Measurements from ENCODE around the gene TBX10.

TBX10 gene

DNA sequence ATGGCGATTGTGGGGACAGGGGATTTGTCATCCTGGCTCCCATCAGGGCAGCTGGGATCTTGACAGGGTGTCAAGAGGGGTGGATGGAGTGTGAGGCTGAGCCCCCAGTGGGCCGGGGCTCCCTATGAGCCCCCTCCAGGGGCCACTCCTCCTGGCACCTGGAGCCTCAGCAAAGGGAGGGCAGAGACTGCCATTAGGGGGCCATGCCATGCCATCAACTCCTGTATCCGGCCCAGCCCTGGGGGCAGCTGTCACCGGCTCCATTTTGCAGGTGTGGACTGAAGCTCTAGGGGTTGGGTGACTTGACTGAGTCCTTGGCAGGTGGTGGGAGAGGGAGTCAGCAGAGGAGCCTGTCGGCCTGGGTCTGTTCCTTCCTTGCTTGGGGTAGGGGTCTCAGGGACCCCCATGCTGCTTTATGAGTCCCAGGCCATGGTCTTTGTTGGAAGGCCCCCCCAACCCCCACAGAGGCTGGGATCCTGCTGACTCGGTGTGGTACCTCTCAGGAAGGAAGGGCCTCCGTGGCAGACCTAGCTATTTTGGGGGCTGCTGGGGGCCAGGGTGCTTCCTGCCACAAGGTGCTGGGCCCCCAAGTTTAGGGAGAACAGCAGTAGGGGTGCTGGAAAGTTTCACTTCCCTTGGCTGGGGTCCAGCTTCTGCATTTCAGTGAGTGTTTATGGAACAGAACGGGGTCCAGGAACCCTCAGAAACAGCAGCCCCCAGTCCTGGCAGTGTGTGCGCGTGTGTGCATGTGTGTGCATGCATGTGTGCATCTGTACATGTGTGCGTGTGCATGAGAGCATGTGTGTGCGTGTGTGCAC lies 9.4 kb upstream of the TBX10 start:
- TF ChIP-seq TAF1 (IDR thresholded peaks at IDR 0.05; ENCODE audit: borderline replicate concordance, low read depth, low read length) (no peak), POLR2A (IDR thresholded peaks at IDR 0.05; ENCODE audit: low read depth, low read length) (no peak), POLR2AphosphoS5 (IDR thresholded peaks at IDR 0.05; ENCODE audit: low read depth, low read length) (no peak)
- peak; percentile 48 for DNase-seq (ENCODE audit: insufficient read length)
- FAIRE-seq = no peak

DNA sequence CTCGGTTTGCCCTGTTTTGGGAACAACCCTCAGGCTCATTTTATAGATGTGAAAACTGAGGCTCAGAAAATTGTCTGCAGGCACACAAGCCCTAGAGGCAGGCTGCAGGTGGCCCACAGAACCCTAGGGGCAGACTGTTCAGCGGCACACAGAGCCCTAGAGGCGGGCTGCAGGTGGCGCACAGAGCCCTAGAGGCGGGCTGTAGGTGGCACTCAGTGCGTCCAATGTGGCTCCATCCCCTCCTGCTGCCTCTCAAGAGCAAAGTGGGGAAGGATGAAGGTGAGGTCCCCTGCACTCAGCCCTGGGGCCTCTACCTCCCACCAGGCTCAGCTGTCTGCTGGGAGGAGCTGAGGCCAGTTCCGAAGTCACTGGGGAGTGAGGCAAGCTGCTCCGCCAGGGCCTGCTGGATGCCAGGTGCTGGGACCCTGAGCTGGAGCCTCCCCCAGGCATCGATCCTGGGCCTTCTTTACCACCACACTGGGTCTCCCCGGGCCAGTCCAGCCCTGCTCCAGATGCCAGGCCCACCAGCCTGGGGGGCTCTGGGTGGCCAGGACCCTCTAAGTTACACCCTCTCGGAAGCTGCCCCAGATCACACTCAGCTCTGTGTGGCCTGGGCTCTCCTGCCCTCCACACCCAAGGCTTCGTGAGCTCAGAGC lies 8.7 kb upstream of the TBX10 start:
- DNase-seq (ENCODE audit: insufficient read length) (peak; percentile 78), FAIRE-seq (peak; percentile 97)
- no peak for TF ChIP-seq TAF1 (IDR thresholded peaks at IDR 0.05; ENCODE audit: borderline replicate concordance, low read depth, low read length)
- no peak for TF ChIP-seq POLR2AphosphoS5 (IDR thresholded peaks at IDR 0.05; ENCODE audit: low read depth, low read length)
- peak; percentile 44; the same call in 1 of the 2 replicates for TF ChIP-seq POLR2A (IDR thresholded peaks at IDR 0.05; ENCODE audit: low read depth, low read length)

DNA sequence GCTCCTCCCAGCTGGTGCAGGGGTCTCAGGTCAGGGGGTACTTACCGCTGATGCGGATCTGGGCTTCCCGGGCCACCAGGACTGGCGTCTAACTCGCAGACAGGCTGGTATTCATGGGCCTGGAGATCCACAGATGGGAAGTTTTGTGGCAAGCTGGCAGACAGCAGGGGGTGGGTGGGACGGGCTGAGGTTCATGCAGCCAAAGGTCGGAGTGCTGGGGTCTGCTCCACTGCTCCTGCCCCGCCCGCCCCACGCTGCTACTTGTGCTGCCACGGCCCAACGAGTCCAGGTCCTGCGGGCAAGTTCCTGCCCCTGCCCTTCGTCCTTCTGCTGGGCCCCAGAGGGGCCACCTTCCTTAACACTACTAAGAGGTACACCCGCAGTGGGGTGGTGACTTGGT lies 7.9 kb upstream of the TBX10 start:
- TF ChIP-seq TAF1 (IDR thresholded peaks at IDR 0.05; ENCODE audit: borderline replicate concordance, low read depth, low read length) (no peak), POLR2AphosphoS5 (IDR thresholded peaks at IDR 0.05; ENCODE audit: low read depth, low read length) (no peak), POLR2A (IDR thresholded peaks at IDR 0.05; ENCODE audit: low read depth, low read length) (no peak)
- DNase-seq (ENCODE audit: insufficient read length) (no peak), FAIRE-seq (peak; percentile 67)

DNA sequence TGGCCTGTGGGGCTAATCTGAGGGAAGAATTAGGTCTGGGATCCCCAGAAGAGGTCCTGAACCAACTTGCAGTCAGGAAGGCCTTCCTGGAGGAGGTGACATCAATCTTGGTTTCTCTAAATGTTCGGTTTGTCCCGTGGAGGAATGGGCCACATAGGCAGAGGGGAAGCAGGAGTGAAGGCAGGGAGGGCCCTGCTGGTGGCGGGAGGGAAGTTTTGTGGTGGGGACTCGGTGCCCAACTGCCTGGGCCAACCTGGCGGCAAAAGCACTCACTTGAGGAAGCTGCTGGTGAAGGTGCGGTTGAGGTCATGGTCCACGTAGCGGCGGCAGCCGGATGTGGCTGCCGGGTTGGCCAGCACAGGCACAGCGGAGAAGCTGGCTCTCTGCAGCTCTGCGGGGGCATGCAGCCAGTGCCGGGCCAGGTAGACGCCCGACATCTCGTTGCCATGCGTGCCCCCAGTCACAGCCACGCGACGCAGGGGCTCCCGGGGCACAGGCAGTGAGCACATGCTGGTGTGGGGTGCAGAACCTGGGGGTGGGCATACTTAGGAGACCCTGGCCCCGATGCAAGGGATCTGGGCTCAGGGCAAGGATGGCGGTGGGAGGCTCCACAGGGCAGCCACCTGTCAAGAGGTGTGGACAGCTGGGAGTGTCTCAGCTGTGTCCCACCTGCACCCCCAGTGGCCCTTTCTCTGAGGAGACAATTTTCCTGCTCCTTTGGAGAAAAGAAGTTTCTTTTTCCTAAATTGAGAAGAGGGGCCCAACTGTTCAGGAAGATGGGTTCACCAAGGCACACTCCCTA lies 7.2 kb upstream of the TBX10 start:
- FAIRE-seq (peak; percentile 98), DNase-seq (ENCODE audit: insufficient read length) (peak; percentile 49)
- TF ChIP-seq POLR2A (IDR thresholded peaks at IDR 0.05; ENCODE audit: low read depth, low read length) = no peak
- TF ChIP-seq POLR2AphosphoS5 (IDR thresholded peaks at IDR 0.05; ENCODE audit: low read depth, low read length) = no peak
- TF ChIP-seq TAF1 (IDR thresholded peaks at IDR 0.05; ENCODE audit: borderline replicate concordance, low read depth, low read length) = no peak

DNA sequence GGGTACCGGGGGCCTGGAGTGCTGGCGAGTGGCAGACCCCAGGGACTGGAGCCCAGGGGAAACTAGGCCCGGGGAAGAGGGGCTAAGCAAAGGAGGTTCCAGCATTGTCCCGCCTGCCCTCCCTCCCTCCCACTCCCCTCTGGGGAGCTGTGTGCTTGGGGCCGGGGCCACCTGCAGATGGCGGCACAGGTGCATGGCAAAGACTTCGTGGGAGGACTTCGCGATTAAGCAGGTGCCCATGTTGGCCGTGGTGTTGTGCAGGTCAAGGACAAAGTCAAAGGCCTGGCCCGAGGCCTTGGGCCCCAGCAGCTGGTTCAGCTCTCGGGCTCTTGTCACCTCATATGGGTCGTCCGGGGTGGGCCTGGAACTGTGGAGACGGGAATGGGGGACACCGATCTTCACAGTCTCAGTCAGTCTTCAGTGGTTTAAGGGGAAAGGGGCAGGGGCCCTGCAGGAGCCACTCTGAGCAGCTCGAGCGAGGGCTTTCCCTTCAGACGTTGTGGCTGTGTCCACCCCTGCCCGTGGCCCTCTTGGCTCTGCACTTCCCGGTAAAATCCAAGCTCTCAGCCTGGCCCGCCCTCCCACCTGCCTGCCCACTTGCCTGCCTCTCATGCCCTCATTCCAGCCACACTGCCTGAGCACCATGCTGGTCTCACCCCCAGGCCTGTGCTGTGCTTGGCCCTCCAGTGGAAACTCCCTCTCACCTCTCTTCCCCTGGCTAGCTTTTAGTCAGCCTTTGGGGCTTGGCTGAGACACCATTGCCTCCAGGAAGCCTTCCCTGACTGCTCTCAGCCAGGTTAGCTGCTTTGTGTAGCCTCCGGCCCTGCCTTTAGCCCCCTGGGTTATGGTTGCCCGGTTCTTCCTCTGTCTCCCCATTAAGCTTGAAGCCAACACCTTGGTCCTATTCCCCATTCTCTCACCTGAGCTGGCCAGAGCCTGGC lies 6.2 kb upstream of the TBX10 start:
- peak; percentile 53 for FAIRE-seq
- peak; percentile 27 for DNase-seq (ENCODE audit: insufficient read length)
- TF ChIP-seq POLR2AphosphoS5 (IDR thresholded peaks at IDR 0.05; ENCODE audit: low read depth, low read length) (no peak), TAF1 (IDR thresholded peaks at IDR 0.05; ENCODE audit: borderline replicate concordance, low read depth, low read length) (no peak), POLR2A (IDR thresholded peaks at IDR 0.05; ENCODE audit: low read depth, low read length) (no peak)

DNA sequence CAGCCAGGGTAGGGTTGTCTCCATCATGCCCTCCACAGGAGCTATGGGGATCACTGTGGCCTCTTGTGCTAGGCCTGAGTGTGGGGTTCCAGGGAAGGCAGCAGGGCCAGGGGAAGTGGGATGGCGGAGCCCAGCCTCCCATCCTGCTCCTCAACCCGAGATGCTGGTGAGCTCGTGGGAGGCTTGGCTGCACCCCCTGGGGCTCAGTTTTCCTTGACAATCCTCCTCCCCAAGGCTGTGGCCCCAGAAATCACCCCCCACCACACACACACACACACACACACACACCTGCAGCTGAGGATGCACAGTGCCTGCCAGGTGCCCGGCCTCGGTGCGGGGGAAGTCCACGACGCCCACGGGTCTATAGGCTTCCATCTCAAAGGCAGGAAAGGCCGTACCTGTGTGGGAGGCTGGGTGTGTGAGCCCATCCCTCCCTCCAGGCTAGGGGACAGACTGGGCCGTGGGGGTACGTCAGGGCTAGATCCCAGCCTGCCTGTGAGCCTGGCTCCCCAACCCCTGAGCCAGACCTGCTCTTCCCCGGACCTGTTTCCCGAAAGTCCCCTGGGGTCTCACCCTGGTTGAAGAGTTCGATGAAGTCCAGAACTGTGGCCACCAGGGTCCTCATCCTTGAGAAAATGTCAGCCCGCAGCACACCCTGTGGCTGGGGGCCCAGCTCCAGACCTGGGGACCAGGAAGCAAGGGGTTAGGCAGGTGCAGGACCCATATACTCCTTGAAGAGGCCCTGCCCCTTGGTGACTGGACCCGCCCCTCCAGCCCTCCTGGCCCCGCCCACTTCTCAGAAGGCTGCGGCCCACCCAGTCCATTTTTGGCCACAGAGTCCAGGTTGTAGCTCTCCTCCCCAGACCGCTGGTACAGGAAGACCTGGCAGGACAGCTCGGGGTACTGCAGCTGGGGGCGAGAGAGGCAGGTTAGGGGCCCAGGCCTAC lies 5.2 kb upstream of the TBX10 start:
- FAIRE-seq (peak; percentile 84), DNase-seq (ENCODE audit: insufficient read length) (peak; percentile 62)
- no peak for TF ChIP-seq POLR2AphosphoS5 (IDR thresholded peaks at IDR 0.05; ENCODE audit: low read depth, low read length)
- TF ChIP-seq POLR2A (IDR thresholded peaks at IDR 0.05; ENCODE audit: low read depth, low read length) = peak; percentile 35; the same call in 1 of the 2 replicates

DNA sequence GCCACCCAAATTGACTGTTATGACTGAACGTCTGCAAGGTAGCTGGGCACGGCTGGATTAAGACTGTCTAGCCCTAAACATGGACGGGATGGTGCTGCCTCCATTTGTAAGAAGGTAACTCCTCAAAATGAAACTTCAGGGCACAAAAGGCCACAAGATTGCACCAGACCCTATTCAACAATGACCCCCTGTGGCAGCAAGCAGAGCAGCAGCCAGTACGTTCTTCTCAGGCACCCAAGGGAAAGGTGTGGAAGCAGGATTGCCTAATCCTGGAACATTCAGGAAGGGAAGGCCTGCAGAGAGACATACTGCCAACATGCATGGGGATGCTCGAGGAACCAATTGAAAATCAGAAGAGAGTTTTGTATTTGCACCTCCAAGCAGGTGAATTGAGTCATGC lies 4.5 kb upstream of the TBX10 start:
- FAIRE-seq (peak; percentile 51), DNase-seq (ENCODE audit: insufficient read length) (peak; percentile 23)
- TF ChIP-seq POLR2A (IDR thresholded peaks at IDR 0.05; ENCODE audit: low read depth, low read length) (no peak), POLR2AphosphoS5 (IDR thresholded peaks at IDR 0.05; ENCODE audit: low read depth, low read length) (no peak), TAF1 (IDR thresholded peaks at IDR 0.05; ENCODE audit: borderline replicate concordance, low read depth, low read length) (no peak)

DNA sequence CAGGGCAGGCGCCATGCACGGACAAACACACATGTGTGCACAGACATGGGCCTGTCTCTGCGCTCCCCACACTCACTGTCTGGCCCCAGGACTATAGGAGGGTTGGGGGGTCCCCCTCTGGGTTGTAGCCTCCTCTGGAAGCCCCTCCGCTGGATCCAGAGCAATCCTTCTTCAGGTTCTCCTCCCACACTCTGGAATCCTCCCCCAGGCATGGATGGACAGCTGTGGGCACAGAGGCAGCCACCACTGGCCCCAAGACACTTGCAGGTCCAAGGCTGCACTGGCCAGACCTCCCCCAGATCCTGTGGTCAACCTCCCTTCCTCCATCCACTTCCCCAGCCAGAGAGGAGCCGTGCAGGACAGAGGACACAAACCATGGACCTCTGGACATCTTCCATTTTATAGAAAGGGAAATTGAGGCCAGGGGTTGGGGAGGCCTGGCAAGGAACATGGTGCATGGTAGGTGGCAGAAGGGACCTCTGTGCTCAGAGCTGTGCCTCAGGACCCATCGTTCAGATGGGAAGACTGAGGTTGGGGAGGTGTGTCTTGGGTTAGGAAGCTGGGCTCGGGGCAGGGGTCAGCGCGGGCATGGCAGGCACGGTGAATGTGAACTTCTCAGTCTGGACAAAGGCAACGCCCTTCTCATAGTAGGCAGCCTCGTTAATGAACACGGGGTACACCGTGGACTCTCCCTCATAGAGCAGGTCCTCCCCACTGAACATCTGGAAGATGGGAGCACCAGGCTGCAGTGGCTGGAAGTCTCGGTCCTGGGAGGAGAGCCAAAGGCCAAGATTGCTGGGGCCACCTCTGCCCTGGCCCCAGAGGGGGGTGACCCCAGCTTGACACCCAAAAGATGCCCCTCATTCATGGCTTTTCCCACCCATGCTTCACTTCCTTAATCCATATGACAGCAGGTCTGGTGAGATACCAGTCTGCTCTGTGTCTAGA lies 2.9 kb upstream of the TBX10 start:
- DNase-seq (ENCODE audit: insufficient read length) (no peak), FAIRE-seq (no peak)
- TF ChIP-seq POLR2A (IDR thresholded peaks at IDR 0.05; ENCODE audit: low read depth, low read length) (no peak), POLR2AphosphoS5 (IDR thresholded peaks at IDR 0.05; ENCODE audit: low read depth, low read length) (no peak), TAF1 (IDR thresholded peaks at IDR 0.05; ENCODE audit: borderline replicate concordance, low read depth, low read length) (no peak)
